ENCODE results near the gene MACROH2A1. TPM values are rescaled to one million over a fixed set of nuclear protein-coding genes. Genes with fewer than 3 reads are reported as not detected.

The MACROH2A1 gene
- total RNA-seq, 1 donor from 2014 or later, result 103 TPM

DNA sequence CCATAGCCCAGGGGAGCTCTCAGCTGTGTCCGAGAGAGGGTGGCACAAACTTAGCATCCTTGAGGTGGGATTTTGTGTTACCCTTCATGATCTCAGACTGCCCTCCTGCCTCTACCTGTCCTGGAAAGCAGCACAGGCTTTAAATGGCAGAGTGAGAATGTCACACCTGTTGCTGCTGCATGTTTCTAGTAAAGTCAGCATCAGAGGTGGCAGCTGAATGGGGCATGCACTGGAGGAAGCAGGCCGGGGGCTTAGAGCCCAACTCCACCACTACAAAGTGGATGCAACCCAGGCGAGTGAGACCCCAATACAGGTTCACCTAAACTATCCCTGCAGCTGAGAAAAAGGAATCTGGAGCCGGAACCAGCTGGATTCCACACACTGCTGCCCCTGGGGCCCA, 51.6 kb downstream of the MACROH2A1 start:
- no peaks in the 10 kb centered on the region for H3K9me3 ChIP-seq (replicated peaks)
- no peak overlapping the region for H3K4me3 ChIP-seq
- DNase-seq, result no peak
- H3K27ac ChIP-seq (replicated peaks), result no peak overlapping the region
- peaks cover 63% of the 10 kb centered on the region for H3K36me3 ChIP-seq
- intact Hi-C loops (cut with micrococcal nuclease), result no loop called here
- TF ChIP-seq, protein P1, sequence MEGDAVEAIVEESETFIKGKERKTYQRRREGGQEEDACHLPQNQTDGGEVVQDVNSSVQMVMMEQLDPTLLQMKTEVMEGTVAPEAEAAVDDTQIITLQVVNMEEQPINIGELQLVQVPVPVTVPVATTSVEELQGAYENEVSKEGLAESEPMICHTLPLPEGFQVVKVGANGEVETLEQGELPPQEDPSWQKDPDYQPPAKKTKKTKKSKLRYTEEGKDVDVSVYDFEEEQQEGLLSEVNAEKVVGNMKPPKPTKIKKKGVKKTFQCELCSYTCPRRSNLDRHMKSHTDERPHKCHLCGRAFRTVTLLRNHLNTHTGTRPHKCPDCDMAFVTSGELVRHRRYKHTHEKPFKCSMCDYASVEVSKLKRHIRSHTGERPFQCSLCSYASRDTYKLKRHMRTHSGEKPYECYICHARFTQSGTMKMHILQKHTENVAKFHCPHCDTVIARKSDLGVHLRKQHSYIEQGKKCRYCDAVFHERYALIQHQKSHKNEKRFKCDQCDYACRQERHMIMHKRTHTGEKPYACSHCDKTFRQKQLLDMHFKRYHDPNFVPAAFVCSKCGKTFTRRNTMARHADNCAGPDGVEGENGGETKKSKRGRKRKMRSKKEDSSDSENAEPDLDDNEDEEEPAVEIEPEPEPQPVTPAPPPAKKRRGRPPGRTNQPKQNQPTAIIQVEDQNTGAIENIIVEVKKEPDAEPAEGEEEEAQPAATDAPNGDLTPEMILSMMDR (IDR thresholded peaks at IDR 0.05; ENCODE audit: borderline replicate concordance), result no peak
- peaks cover 21% of the 10 kb centered on the region for H3K4me1 ChIP-seq
- H3K27me3 ChIP-seq (ENCODE audit: low read depth), result no peaks in the 10 kb centered on the region

DNA sequence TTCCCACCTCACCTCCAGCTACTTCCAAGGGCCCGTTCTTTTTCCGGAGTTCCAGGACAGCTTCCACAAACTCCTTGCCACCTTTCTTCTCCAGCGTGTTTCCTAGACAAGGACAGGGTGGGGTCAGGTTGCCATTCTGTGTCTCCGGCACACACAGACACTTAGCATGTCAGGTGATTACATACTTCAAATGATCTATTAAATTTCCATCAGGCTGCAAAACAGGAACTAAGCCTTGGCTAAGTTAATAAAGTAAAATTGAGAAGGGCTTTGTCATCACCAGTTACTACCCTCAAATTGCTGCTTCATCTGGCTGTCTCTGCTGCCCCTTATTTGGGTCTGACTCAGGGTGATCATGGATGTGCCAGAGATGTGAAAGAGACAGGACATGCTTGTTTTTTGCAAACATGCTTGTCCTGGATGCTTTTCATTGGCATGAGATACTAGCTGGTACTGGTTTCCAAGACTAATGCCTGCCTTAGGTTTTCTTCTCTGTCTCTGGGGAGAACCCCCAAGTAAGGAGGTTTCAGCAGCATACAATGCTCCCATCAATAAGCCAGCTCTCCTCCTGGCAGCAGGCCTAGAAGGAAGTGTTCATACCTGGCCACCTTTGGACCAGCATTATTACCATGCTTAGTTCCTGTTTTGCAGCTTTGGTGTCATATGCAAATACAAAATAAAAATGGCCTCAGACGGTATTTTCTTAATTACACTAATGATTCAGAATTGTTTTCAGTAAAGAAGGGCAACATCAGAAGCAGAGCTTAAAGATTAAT, 52.9 kb downstream of the MACROH2A1 start:
- Histone ChIP-seq H3K36me3 (peaks cover 75% of the 10 kb centered on the region), H3K27me3 (ENCODE audit: low read depth) (no peaks in the 10 kb centered on the region), H3K9me3 (replicated peaks) (no peaks in the 10 kb centered on the region), H3K4me1 (peaks cover 21% of the 10 kb centered on the region), H3K4me3 (no peak overlapping the region), H3K27ac (replicated peaks) (no peak overlapping the region)
- TF ChIP-seq, protein P1 (IDR thresholded peaks at IDR 0.05; ENCODE audit: borderline replicate concordance), result no peak
- DNase-seq, result no peak
- intact Hi-C loops (cut with micrococcal nuclease), result no loop called here

DNA sequence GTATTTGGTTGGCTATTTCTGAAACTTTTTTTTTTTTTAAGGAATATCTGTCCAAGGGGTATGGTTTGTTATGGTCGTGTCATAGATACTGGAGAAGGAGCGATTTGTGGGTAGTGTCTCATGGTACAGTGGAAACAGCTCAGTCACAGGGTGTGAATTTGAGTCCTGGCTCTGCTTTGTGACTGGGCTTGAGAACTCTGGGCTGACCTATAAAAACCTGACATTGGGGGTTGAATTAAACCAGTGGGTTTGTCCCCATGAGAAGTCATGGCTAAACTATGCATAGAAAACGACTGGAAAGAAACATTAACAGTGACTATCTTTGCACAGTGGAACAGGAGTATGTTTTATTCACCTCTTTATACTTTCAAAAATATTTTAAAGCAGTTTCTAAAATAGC, 54.7 kb downstream of the MACROH2A1 start:
- no peaks in the 10 kb centered on the region for H3K27me3 ChIP-seq (ENCODE audit: low read depth)
- no peaks in the 10 kb centered on the region for H3K9me3 ChIP-seq (replicated peaks)
- H3K4me3 ChIP-seq, result no peak overlapping the region
- H3K27ac ChIP-seq (replicated peaks), result no peak overlapping the region
- TF ChIP-seq, protein P1 (IDR thresholded peaks at IDR 0.05; ENCODE audit: borderline replicate concordance), result no peak
- peaks cover 78% of the 10 kb centered on the region for H3K36me3 ChIP-seq
- intact Hi-C loops (cut with micrococcal nuclease), result no loop called here
- peaks cover 4% of the 10 kb centered on the region for H3K4me1 ChIP-seq
- DNase-seq, result no peak

DNA sequence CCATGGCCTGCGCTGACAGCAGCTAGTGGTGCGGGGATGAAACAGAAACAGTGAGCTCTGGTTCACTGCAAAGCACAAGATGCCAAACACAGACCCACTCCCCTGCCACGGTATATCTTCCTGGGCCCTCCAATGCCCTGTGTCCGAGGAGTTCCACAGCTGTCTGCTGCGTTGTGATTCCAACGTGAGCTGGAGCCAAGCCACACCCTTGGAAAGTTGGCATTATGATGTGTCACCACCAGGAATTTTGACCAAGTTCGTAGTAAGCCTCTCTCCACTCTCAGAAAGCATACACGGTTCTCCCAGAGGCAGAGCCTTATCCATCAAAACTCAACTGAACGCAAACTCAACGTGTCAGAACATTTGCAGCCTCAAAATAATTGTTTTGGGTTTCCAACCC, 55.6 kb downstream of the MACROH2A1 start:
- intact Hi-C loops (cut with micrococcal nuclease), result no loop called here
- Histone ChIP-seq H3K36me3 (peaks cover 85% of the 10 kb centered on the region), H3K27me3 (ENCODE audit: low read depth) (no peaks in the 10 kb centered on the region), H3K4me1 (no peaks in the 10 kb centered on the region), H3K4me3 (no peak overlapping the region), H3K9me3 (replicated peaks) (no peaks in the 10 kb centered on the region), H3K27ac (replicated peaks) (no peak overlapping the region)
- no peak for DNase-seq
- TF ChIP-seq, protein P1 (IDR thresholded peaks at IDR 0.05; ENCODE audit: borderline replicate concordance), result no peak

DNA sequence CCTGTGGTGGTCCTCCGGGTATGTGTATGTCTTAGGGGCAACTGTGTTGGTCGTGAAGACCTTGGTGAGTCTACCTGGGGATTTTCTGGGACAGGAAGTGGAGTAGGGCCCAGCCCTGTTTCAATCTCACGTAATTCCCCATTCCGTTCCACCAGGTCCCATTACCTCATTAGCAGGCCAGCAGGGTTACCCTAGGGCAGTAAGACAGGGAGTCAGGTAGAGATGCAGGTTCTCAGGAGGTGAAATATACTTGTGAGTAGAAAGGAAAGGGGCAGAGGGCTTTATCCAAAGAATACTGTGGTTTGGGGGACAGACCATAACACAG, 56.5 kb downstream of the MACROH2A1 start:
- H3K9me3 ChIP-seq (replicated peaks), result no peaks in the 10 kb centered on the region
- no peak overlapping the region for H3K27ac ChIP-seq (replicated peaks)
- no peak for DNase-seq
- H3K4me3 ChIP-seq, result no peak overlapping the region
- no peaks in the 10 kb centered on the region for H3K27me3 ChIP-seq (ENCODE audit: low read depth)
- intact Hi-C loops (cut with micrococcal nuclease), result no loop called here
- H3K36me3 ChIP-seq, result peaks cover 94% of the 10 kb centered on the region
- TF ChIP-seq, protein P1 (IDR thresholded peaks at IDR 0.05; ENCODE audit: borderline replicate concordance), result no peak
- H3K4me1 ChIP-seq, result peaks cover 4% of the 10 kb centered on the region

All from left ventricle myocardium inferior (tissue), 1 donor.